ENCODE measurements around the gene TRIM50. TPM values are rescaled to one million over a fixed set of nuclear protein-coding genes. Genes with fewer than 3 reads are reported as not detected.

TRIM50 gene
- total RNA-seq, 1 donor from 2014 or later = not detected

Other genes with a start within 250 kb of the TRIM50 start
- gene SPDYE9, start 242.0 kb downstream of the TRIM50 start, total RNA-seq = not detected in 2 replicates
- gene NSUN5, start 19.3 kb downstream of the TRIM50 start, total RNA-seq = 58.3 and 63.2 TPM in 2 replicates
- not detected in 2 replicates for gene FKBP6, start 79 bp upstream of the TRIM50 start, total RNA-seq
- gene FZD9, start 105.7 kb upstream of the TRIM50 start, total RNA-seq = 0.30 and 0.51 TPM in 2 replicates
- 99.6 and 101 TPM in 2 replicates for gene BAZ1B, start 194.2 kb upstream of the TRIM50 start, total RNA-seq
- gene BCL7B, start 229.6 kb upstream of the TRIM50 start, total RNA-seq = 68.6 and 74.5 TPM in 2 replicates